ENCODE data around the gene HCRT.
"Not testable (repeated sequence)": the region's sequence is repeated elsewhere in the genome, so short reads cannot be mapped to it uniquely, and the experiment has no call there.

Gene HCRT

GRCh38 chr17:42180411-42180921, 4.8 kb downstream of the HCRT start:
- no peak for DNase-seq (ENCODE audit: low read depth in 3 of 3, low spot score in 1 of 3)

- DNase-seq (ENCODE audit: low read depth in 3 of 3, low spot score in 1 of 3) = no peak
Observed at GRCh38 chr17:42179911-42180410, 5.3 kb downstream of the HCRT start.

- no peak for DNase-seq (ENCODE audit: low read depth in 3 of 3, low spot score in 1 of 3)
Observed at GRCh38 chr17:42179335-42179734, 5.9 kb downstream of the HCRT start.

GRCh38 chr17:42178817-42179216, 6.4 kb downstream of the HCRT start:
- no peak for DNase-seq (ENCODE audit: low read depth in 3 of 3, low spot score in 1 of 3)

GRCh38 chr17:42177684-42178083, 7.6 kb downstream of the HCRT start:
- no peak for DNase-seq (ENCODE audit: low read depth in 3 of 3, low spot score in 1 of 3)

GRCh38 chr17:42174126-42174783, 11.0 kb downstream of the HCRT start:
- no peak for DNase-seq (ENCODE audit: low read depth in 3 of 3, low spot score in 1 of 3)

GRCh38 chr17:42171831-42172230, 13.4 kb downstream of the HCRT start:
- DNase-seq (ENCODE audit: low read depth in 3 of 3, low spot score in 1 of 3) = no peak

- no peak for DNase-seq (ENCODE audit: low read depth in 3 of 3, low spot score in 1 of 3)
Observed at GRCh38 chr17:42169351-42169750, 15.9 kb downstream of the HCRT start.

GRCh38 chr17:42167807-42168206, 17.4 kb downstream of the HCRT start:
- no peak for DNase-seq (ENCODE audit: low read depth in 3 of 3, low spot score in 1 of 3)

GRCh38 chr17:42166196-42166763, 19.0 kb downstream of the HCRT start:
- no peak for DNase-seq (ENCODE audit: low read depth in 3 of 3, low spot score in 1 of 3)

- no peak for DNase-seq (ENCODE audit: low read depth in 3 of 3, low spot score in 1 of 3)
Observed at GRCh38 chr17:42165751-42166150, 19.5 kb downstream of the HCRT start.

GRCh38 chr17:42163696-42164407, 21.4 kb downstream of the HCRT start:
- DNase-seq (ENCODE audit: low read depth in 3 of 3, low spot score in 1 of 3) = no peak

GRCh38 chr17:42163113-42163512, 22.1 kb downstream of the HCRT start:
- peak in 1 of 3 donors; percentile 33 for DNase-seq (ENCODE audit: low read depth in 3 of 3, low spot score in 1 of 3)

GRCh38 chr17:42160531-42160910, 24.7 kb downstream of the HCRT start:
- DNase-seq (ENCODE audit: low read depth in 3 of 3, low spot score in 1 of 3) = no peak

- no peak for DNase-seq (ENCODE audit: low read depth in 3 of 3, low spot score in 1 of 3)
Observed at GRCh38 chr17:42159796-42160530, 25.3 kb downstream of the HCRT start.

GRCh38 chr17:42155614-42156045, 29.6 kb downstream of the HCRT start:
- no peak for DNase-seq (ENCODE audit: low read depth in 3 of 3, low spot score in 1 of 3)

GRCh38 chr17:42153919-42154742, 31.1 kb downstream of the HCRT start:
- DNase-seq (ENCODE audit: low read depth in 3 of 3, low spot score in 1 of 3) = no peak

- no peak for DNase-seq (ENCODE audit: low read depth in 3 of 3, low spot score in 1 of 3)
Observed at GRCh38 chr17:42146911-42147607, 38.2 kb downstream of the HCRT start.

- not testable (repeated sequence) for DNase-seq (ENCODE audit: low read depth in 3 of 3, low spot score in 1 of 3)
Observed at GRCh38 chr17:42143138-42143537, 42.1 kb downstream of the HCRT start.

- DNase-seq (ENCODE audit: low read depth in 3 of 3, low spot score in 1 of 3) = no peak
Observed at GRCh38 chr17:42142371-42142896, 42.8 kb downstream of the HCRT start.

Measured in stimulated activated CD4-positive, alpha-beta T cell treated with anti-CD3 and anti-CD28 coated beads, TNF-alpha, amount 100 ng/mL, for 1 hour (primary cell).